Large intestine (tissue), 3 donors: Measurements from ENCODE around the gene LARP1B. TPM values are rescaled to one million over a fixed set of nuclear protein-coding genes. Genes with fewer than 3 reads are reported as not detected.

Experiments
- DNase-seq, 2 donors: peaks; one replicate each; pipeline versions ENCODE4 v3.0.0 to v3.0.0-alpha.2; 2013
- H3K27ac ChIP-seq: one replicate; pipeline ENCODE4 v1.5.1; 2013; ENCODE audit warnings: low read length
- H3K27me3 ChIP-seq: 2 replicates; pipeline ENCODE4 v1.6.1; 2013; ENCODE audit warnings: low read length; ENCODE audit not compliant: control insufficient read depth, insufficient read depth
- H3K36me3 ChIP-seq: 2 replicates; pipeline ENCODE4 v1.6.1; 2013; ENCODE audit warnings: low read length; ENCODE audit not compliant: control insufficient read depth, insufficient read depth
- H3K4me1 ChIP-seq: one replicate; pipeline ENCODE4 v1.6.1; 2013; ENCODE audit warnings: low read length; ENCODE audit not compliant: control insufficient read depth, insufficient read depth
- H3K4me3 ChIP-seq: one replicate; pipeline ENCODE4 v1.5.1; 2013; ENCODE audit warnings: low read length
- H3K9me3 ChIP-seq: one replicate; pipeline ENCODE4 v1.6.1; 2013; ENCODE audit warnings: mild to moderate bottlenecking, low read depth, low read length, moderate library complexity; ENCODE audit not compliant: control insufficient read depth
- WGBS: methylation state at CpG from one replicate; pipeline ENCODE4 v1.1.5; 2013; ENCODE audit warnings: low lambda C conversion rate; ENCODE audit not compliant: insufficient coverage; 5-methylcytosine and 5-hydroxymethylcytosine counted together
- polyA plus RNA-seq: library from polyadenylated mRNA; unstranded; fragments of 120-200 nt; gene quantifications from one replicate; pipeline ENCODE4 v1.2.1, GENCODE V29; 2013

LARP1B gene
- polyA plus RNA-seq, 1 donor, result 26.0 TPM

- no peak overlapping the region for H3K4me3 ChIP-seq
- DNase-seq, result no peak
- no peak overlapping the region for H3K27ac ChIP-seq
- no peaks in the 10 kb centered on the region for H3K4me1 ChIP-seq
- peaks cover 7% of the 10 kb centered on the region for H3K9me3 ChIP-seq
- no peaks in the 10 kb centered on the region for H3K27me3 ChIP-seq
- H3K36me3 ChIP-seq, result peaks cover 1% of the 10 kb centered on the region
- WGBS, result no CpG with 5 or more reads among the region's 1 CpG
Observed at GRCh38 chr4:128161138-128161537, 100.0 kb downstream of the LARP1B start.

DNA sequence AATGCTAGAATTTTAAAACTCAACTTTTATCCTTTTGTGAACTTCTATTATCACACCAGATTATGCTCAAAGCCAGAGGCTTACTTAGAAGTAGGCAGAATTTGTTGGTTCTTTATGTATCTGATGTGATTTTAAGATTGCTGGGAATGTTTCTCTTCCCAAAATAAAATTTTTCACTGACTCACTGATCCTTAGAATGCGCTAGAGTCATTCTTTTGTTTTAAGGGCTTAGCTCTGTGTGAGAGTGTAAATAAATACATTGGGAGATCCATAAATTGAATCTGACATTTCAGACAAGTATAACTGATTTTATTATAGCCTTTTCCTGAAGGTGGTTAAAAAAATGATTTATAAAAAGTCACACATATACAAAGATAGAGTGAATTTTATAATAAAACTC lies 101.3 kb downstream of the LARP1B start:
- 100% methylated on average over 1 of the region's 1 CpG for WGBS
- peaks cover under 1% of the 10 kb centered on the region for H3K9me3 ChIP-seq
- H3K4me1 ChIP-seq, result no peaks in the 10 kb centered on the region
- no peaks in the 10 kb centered on the region for H3K27me3 ChIP-seq
- no peak overlapping the region for H3K4me3 ChIP-seq
- no peaks in the 10 kb centered on the region for H3K36me3 ChIP-seq
- no peak for DNase-seq
- no peak overlapping the region for H3K27ac ChIP-seq

DNA sequence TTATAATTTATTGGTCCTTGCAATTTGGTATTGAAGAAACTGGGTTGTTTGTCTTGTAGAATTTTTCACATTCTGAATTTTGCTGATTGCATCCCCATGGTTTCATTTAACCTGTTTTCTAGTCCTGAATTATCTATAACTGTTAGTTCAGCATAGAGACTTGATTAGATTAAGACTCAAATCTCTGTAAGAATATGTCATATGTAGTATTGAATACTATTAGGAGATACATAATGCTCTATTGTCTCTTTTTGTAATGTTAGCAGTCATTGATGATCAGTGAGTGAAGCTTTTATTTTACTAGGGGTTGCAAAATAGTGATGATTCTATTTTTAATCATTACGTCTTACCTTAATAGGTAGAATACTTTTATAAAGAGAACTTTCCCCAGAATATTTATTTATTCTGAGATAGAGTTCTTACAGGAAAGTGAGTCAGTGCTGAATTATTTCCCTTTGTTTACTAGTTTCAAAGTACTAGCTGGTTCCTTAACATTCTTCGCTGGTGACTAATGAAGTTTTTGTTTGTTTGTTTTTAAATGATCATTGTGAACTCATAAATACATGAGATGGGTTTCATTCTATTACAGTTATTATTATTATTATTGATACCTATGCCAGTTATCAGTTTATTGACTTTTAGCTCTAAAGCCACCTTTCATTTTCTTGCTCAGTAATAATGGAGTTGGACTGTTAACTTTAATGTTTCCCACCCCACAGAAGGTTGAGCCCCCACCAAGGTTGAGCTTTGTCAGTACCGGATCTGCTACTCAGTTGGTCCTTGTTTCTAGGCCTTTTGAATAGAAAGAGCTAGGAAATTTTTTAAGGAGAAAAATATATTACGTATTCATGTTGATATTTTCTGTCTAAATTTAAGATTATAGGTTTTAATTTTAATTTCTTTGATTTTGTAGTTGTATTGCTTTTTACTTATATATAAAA lies 102.3 kb downstream of the LARP1B start:
- no peaks in the 10 kb centered on the region for H3K4me1 ChIP-seq
- no peaks in the 10 kb centered on the region for H3K9me3 ChIP-seq
- no peak overlapping the region for H3K27ac ChIP-seq
- H3K27me3 ChIP-seq, result no peaks in the 10 kb centered on the region
- no peak for DNase-seq
- no peaks in the 10 kb centered on the region for H3K36me3 ChIP-seq
- WGBS, result 92% methylated on average over 3 of the region's 4 CpGs
- no peak overlapping the region for H3K4me3 ChIP-seq

GRCh38 chr4:128166982-128167381 lies 105.9 kb downstream of the LARP1B start:
- DNase-seq, result no peak
- WGBS, result no CpG with 5 or more reads among the region's 2 CpGs
- H3K27me3 ChIP-seq, result no peaks in the 10 kb centered on the region
- H3K4me1 ChIP-seq, result no peaks in the 10 kb centered on the region
- no peaks in the 10 kb centered on the region for H3K9me3 ChIP-seq
- H3K4me3 ChIP-seq, result no peak overlapping the region
- H3K27ac ChIP-seq, result no peak overlapping the region
- H3K36me3 ChIP-seq, result no peaks in the 10 kb centered on the region

- Histone ChIP-seq H3K9me3 (no peaks in the 10 kb centered on the region), H3K27me3 (no peaks in the 10 kb centered on the region), H3K27ac (no peak overlapping the region), H3K36me3 (no peaks in the 10 kb centered on the region), H3K4me1 (no peaks in the 10 kb centered on the region), H3K4me3 (no peak overlapping the region)
- DNase-seq, result no peak
- WGBS, result 100% methylated on average over 1 of the region's 2 CpGs
Observed at GRCh38 chr4:128168701-128169100, 107.6 kb downstream of the LARP1B start.

DNA sequence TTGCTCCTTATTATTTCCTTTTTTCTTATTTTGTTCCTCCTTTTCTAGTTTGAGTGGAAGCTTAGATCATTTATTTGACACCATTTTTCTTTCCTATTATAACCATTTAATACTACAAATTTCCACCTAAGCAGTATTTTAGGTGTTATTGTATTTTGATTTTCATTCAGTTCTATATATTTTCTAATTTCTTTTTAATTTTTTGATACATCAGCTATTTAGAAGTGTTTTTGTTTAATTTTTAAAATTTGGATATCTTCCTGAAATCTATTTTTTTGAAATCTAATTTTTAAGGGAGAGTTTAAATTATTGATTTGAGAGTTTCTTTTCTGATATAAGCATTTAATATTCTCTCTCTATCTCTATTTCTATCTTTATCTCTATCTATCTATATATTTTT lies 108.1 kb downstream of the LARP1B start:
- Histone ChIP-seq H3K9me3 (no peaks in the 10 kb centered on the region), H3K27ac (no peak overlapping the region), H3K27me3 (no peaks in the 10 kb centered on the region), H3K36me3 (no peaks in the 10 kb centered on the region), H3K4me1 (no peaks in the 10 kb centered on the region), H3K4me3 (no peak overlapping the region)
- no peak for DNase-seq

- Histone ChIP-seq H3K4me3 (no peak overlapping the region), H3K36me3 (peaks cover 5% of the 10 kb centered on the region), H3K9me3 (no peaks in the 10 kb centered on the region), H3K27ac (no peak overlapping the region), H3K27me3 (no peaks in the 10 kb centered on the region), H3K4me1 (no peaks in the 10 kb centered on the region)
- DNase-seq, result no peak
- no CpG with 5 or more reads among the region's 1 CpG for WGBS
Observed at GRCh38 chr4:128176643-128177042, 115.5 kb downstream of the LARP1B start.

- Histone ChIP-seq H3K4me3 (no peak overlapping the region), H3K36me3 (peaks cover 10% of the 10 kb centered on the region), H3K9me3 (no peaks in the 10 kb centered on the region), H3K4me1 (no peaks in the 10 kb centered on the region), H3K27ac (no peak overlapping the region), H3K27me3 (no peaks in the 10 kb centered on the region)
- no peak for DNase-seq
- WGBS, result 91% methylated on average over 1 of the region's 1 CpG
Observed at GRCh38 chr4:128177498-128177897, 116.4 kb downstream of the LARP1B start.

- no peak for DNase-seq
- no CpG with 5 or more reads among the region's 2 CpGs for WGBS
- Histone ChIP-seq H3K27me3 (no peaks in the 10 kb centered on the region), H3K9me3 (no peaks in the 10 kb centered on the region), H3K27ac (no peak overlapping the region), H3K4me1 (no peaks in the 10 kb centered on the region), H3K36me3 (peaks cover 18% of the 10 kb centered on the region), H3K4me3 (no peak overlapping the region)
Observed at GRCh38 chr4:128186623-128187022, 125.5 kb downstream of the LARP1B start.

GRCh38 chr4:128191115-128191781 lies 130.1 kb downstream of the LARP1B start:
- Histone ChIP-seq H3K27me3 (no peaks in the 10 kb centered on the region), H3K27ac (no peak overlapping the region), H3K4me3 (no peak overlapping the region), H3K36me3 (peaks cover 12% of the 10 kb centered on the region), H3K9me3 (no peaks in the 10 kb centered on the region), H3K4me1 (no peaks in the 10 kb centered on the region)
- WGBS, result 0% methylated on average over 2 of the region's 5 CpGs
- DNase-seq, result peak; percentile 54 to 57
